HG03196 (cell line): ENCODE data around the gene CD48.
"Not testable (repeated sequence)": the region's sequence is repeated elsewhere in the genome, so short reads cannot be mapped to it uniquely, and the experiment has no call there.

Experiments used
- ATAC-seq: cut with Tn5 transposase; IDR thresholded peaks from one replicate; pipeline ENCODE4 v1.9.1; 2021; ENCODE audit not compliant: unreplicated experiment

The CD48 gene

GRCh38 chr1:160716013-160716412 lies 4.4 kb upstream of the CD48 start:
- no peak for ATAC-seq

GRCh38 chr1:160714034-160714648 lies 2.5 kb upstream of the CD48 start:
- ATAC-seq = not testable (repeated sequence)

DNA sequence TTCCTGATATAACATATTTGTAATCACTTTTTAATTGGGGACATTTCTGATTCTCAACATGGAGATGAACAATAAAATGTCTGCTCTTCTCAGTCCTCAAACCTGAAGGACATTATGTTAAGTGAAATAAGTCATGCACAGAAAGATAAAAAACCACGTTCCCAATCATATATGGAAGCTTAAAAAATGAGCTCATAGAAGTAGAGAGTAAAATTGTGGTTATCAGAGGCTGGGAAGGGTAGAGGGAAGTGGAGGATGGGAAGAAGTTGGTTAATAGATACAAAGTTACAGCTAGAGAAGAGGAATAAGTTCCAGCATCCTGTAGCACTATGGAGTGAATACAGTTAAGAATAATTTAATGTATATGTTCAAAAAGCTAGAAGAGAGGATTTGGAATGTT lies 1.5 kb upstream of the CD48 start:
- ATAC-seq = no peak

- ATAC-seq = peak; percentile 29
Measured at GRCh38 chr1:160712525-160713080, 981 bp upstream of the CD48 start.

GRCh38 chr1:160711276-160711601 lies 383 bp downstream of the CD48 start:
- no peak for ATAC-seq

- no peak for ATAC-seq
Measured at GRCh38 chr1:160710517-160711252, 937 bp downstream of the CD48 start.

GRCh38 chr1:160709715-160710114 lies 1.9 kb downstream of the CD48 start:
- ATAC-seq = no peak

DNA sequence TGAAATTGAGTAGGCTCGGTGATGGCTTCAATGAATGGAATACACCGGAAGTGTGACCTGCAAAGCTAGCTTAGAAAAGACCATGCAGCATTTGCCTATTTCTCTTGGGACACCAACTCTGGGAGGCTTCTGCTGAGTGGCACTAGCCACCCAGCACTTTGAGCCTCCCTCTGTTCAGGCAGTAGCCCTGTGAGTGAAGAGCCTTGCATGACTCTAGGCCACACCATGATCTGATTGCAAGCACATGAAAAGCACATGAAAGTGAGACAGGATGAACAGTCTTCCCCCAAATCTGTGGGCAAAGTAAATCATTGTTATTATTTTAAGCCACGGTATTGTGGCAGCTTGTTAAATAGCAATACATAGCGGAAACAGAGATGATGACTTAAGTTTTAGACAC lies 2.8 kb downstream of the CD48 start:
- peak; percentile 36 for ATAC-seq

DNA sequence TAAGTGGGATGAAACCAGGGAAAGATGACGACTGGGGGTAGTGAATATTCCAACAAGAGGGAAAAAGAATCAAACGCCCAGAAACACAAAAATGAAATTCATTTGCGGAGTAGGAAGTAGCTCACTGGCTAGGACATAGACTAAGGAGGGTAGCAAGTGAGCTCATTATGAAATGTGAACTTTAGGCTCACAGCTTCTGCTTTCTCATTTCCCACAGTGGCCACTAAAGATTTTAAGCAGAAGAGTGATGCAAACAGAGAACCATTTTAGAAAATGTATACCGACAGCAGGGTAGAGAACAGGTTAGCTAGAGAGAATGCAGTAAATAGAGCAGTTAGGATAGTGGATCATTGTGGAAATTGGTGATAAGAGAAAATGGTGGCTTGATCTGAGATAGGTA lies 3.5 kb downstream of the CD48 start:
- no peak for ATAC-seq

DNA sequence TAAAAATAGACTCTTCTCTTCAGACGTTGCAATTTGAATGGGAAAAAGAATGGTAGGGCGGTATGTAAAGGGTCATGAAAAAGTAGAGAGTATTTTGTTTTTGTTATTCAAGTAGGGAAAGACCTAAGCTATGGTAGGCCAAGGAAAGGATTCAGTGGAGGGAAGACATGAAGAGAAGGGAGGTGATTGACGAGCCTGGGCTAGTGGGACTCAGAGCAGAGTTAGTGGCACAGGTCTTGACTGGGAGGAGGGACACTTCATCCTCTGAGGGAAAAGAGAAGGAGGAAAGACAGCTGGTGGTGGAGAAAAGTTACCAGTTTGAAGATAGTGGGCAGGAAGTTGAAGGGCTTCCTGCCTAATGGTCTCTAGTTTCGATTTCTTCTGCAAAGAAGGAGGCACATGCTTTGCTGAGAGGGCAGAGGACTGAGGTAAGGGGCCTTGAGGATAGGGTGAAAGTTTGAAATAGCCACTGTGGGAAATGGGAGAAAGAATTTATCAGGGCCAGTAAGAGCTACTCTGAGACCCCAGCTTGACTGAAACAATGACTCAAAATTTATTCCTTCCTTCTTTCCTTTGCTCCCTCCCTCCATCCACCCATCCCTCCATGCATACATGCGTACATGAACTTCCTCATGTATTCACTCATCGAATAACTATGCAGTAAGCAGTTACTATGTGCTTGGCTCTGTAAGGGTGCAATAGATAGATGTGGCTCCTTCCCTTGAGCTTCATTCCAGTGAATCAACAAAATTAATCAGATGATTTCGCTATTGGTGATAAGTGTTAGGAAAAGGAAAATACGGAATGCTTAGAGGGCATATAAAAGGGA lies 4.2 kb downstream of the CD48 start:
- no peak for ATAC-seq

DNA sequence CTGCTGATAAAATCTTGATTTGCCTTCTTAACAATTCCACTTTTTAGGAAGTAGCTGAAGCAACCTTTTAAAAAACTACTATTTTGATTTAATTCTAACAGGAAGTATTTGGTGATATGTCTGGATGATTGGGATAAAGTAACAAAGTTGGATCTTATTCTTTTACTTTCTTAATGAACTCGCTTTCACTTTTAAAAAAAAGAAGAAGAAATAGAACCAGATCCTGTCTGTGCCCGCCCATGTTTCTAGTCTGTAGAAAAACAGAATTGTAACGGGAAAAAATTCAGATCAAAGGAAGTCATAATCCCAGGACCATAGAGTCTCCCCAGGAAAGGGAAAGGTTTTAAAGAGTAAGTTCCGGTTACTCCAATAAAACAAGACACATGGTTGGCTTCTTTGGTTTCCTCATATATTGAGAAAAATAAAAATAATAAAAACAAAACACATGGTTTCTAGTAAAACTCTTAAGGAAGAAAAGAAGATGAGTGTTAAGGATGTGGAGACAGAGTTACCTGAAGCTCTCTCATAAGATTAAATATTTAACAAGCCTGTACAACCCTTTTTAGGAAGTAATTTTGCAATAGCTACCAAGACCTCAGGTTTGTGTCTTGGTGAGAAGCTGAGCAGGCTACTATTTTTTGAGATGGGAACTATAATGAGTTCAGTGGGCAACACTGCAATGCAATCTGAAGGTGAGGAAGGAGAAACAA lies 4.9 kb downstream of the CD48 start:
- ATAC-seq = no peak

- no peak for ATAC-seq
Measured at GRCh38 chr1:160705742-160706141, 5.9 kb downstream of the CD48 start.

DNA sequence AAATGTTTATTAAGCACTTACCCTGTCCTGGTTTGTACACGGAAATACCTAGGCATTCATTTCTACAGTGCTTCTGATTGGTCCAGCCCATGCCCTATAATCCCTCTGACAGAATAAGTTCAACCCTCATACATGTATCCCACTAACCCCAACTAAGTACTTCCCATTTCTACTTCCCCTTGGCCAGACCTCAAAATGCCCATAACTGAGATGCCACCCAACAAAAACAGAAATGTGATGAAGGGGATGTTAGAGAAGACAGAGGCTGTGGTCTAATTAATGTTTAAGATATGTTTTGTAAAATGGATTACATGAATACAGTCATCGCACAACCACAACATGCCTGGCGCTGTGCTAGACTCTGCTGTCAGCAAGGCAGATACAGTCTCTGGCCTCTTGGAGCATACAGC lies 6.4 kb downstream of the CD48 start:
- not testable (repeated sequence) for ATAC-seq

- no peak for ATAC-seq
Measured at GRCh38 chr1:160704250-160704649, 7.4 kb downstream of the CD48 start.

GRCh38 chr1:160702100-160702499 lies 9.5 kb downstream of the CD48 start:
- ATAC-seq = no peak

- ATAC-seq = not testable (repeated sequence)
Measured at GRCh38 chr1:160692390-160692789, 19.2 kb downstream of the CD48 start.

DNA sequence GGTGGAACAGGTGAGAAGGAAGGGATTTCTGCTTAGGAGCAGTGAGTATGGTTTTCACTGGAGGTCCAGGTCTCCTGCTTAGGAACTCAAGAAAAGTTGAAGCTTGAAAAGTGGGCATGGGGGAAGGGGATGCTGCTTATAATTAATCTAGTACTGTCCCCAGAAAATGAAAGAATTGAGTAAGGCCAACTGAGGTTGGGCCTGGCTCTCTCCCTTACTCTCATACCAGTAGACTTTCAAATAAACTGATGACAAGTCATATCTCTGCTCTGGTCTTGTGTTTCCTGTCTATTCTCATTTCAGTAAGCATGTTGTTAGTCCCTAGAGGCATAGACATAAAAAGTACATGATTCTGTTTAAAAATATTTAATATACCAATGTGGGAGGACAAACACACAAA lies 26.4 kb downstream of the CD48 start:
- no peak for ATAC-seq

DNA sequence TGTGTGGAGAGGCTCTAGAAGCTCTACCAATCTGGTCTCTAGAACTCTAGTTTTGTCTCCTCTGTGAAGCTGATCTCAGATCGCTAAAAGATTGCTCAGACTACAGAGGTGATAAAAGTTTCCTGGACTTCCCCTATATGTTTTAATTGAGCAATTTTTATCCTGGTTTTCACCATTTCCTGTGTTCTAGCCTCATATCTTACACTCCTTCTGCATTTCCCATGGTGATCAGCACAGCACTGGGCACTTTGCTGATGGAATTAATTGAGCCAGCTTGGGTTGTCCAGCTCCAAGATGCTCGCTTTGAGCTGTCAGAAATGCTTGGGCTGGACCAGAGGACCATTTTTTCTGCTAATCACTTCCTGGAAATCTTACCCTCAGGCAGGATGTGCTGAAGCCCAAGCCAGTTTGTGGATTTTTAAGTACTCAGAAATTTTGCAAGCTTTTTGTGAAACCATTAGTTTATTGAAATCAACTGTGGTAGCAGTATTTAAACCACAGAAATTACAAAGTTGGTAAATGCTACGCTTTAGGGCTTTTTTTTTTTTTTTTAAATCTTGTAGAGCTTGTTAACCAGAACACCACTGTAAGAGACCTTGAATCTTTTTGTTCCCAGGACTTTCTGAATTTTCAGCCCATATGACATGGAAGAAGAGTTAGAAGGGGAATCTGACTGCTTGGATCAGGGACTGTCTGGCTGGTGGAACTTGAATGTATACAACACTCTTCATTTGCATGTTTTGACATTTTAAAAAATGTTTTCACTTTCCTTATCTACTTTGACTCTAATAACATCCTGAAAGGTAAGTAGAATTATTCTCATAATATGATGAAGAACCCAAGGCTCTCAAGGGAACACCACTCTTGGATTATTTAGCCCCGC lies 28.4 kb downstream of the CD48 start:
- ATAC-seq = no peak

- no peak for ATAC-seq
Measured at GRCh38 chr1:160681891-160682140, 29.8 kb downstream of the CD48 start.

DNA sequence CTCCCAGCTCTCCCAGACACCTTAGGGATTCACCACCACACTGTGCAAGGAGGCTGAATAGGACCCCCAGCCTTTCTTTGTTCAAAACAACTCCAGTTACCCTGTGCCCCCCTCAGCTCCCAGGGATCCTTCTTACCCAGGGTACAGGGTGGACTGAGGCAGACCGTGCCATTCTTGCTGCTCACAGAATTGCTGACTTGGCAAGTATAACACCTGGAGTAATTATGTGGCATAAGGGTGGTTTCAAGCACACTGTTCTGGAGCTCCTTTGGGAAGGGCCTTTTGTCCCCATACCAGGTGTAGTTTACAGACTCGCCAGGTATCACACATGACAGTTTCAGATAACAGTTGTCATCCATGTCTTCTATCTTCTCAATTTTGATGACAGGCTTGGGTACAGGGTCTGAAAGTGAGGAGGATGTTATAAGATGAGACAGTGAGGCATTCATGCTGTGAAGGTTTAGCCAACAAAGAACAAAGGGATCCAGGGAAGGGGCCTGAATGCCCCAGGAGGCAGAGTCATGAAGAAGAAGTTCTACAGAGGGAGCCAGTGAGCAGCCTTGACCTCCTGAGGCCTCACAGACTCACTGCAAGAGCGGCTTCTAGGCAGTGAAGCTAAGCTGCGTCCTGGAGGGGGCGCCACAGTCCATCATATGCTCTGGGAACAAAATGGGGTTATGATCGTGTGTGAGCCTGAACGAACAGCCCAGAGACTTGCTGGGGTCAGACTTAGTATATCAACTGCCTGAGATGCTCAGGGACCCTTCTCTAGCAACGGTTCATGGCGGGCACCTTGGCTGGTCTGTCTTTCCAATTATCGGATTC lies 30.3 kb downstream of the CD48 start:
- peak; percentile 49 for ATAC-seq
